PC-3 (cell line): ENCODE data around the gene ZNF436.

Experiments used
- CTCF ChIP-seq: fragments of 300-600 bp; sonication (generic); conservative IDR thresholded peaks from 2 replicates; pipeline ENCODE4 v1.5.1; 2017; ENCODE audit warnings: antibody characterized with exemption, low read depth, mild to moderate bottlenecking, low read length
- EZH2 ChIP-seq: fragments of 300-600 bp; sonication (generic); IDR thresholded peaks from one replicate; pipeline ENCODE4 v1.6.1; 2017; ENCODE audit warnings: antibody characterized with exemption, mild to moderate bottlenecking, low read length; ENCODE audit not compliant: unreplicated experiment

- TF ChIP-seq CTCF (no peak), EZH2 (no peak)
These were observed 2.2 kb downstream of the ZNF436 start for GRCh38 chr1:23367451-23367790.
